Measurements from ENCODE around the gene DENND1B. TPM values are rescaled to one million over a fixed set of nuclear protein-coding genes. Genes with fewer than 3 reads are reported as not detected.

DENND1B gene
- total RNA-seq, 1 experiment from 2014 or later: 1.9 TPM

- no peaks in the 10 kb centered on the region for H3K36me3 ChIP-seq (ENCODE audit: insufficient read depth, low read length, poor library complexity, severe bottlenecking)
- intact Hi-C loops (cut with micrococcal nuclease; ENCODE audit: unreplicated experiment): loop anchor here (1.0 kb wide), 1 partner anchor 44 kb away; no protein-coding TSS in a partner anchor
- H3K4me3 ChIP-seq (ENCODE audit: low read depth, low read length, poor library complexity, severe bottlenecking): no peak overlapping the region
- ChIA-PET POLR2A (ENCODE audit: low non-redundant PET) (no interaction called here), CTCF (no interaction called here)
- no peak overlapping the region for H3K27ac ChIP-seq (ENCODE audit: low read depth, low read length, poor library complexity, severe bottlenecking)
- no peaks in the 10 kb centered on the region for H3K27me3 ChIP-seq (replicated peaks; ENCODE audit: insufficient read depth, low read depth, low read length, poor library complexity)
- no peak for TF ChIP-seq CTCF (conservative IDR thresholded peaks at IDR 0.05; ENCODE audit: low read depth, low read length)
- TF ChIP-seq EZH2 (IDR thresholded peaks at IDR 0.05; ENCODE audit: borderline replicate concordance, low read depth, low read length, poor library complexity, severe bottlenecking): no peak
- no peaks in the 10 kb centered on the region for H3K4me1 ChIP-seq (ENCODE audit: insufficient read depth, low read length, poor library complexity, severe bottlenecking)
- BruUV-seq (replicated peaks): no TSS peak
- DNase-seq (ENCODE audit: low spot score): no peak
- H3K9me3 ChIP-seq (ENCODE audit: low read depth, low read length, poor library complexity, severe bottlenecking): no peaks in the 10 kb centered on the region
Measured at GRCh38 chr1:197783510-197783948, 8.2 kb upstream of the DENND1B start.

GRCh38 chr1:197782722-197783360, 7.6 kb upstream of the DENND1B start:
- H3K27me3 ChIP-seq (replicated peaks; ENCODE audit: insufficient read depth, low read depth, low read length, poor library complexity): no peaks in the 10 kb centered on the region
- intact Hi-C loops (cut with micrococcal nuclease; ENCODE audit: unreplicated experiment): loop anchor here (1.0 kb wide), 1 partner anchor 44 kb away; no protein-coding TSS in a partner anchor
- no peaks in the 10 kb centered on the region for H3K36me3 ChIP-seq (ENCODE audit: insufficient read depth, low read length, poor library complexity, severe bottlenecking)
- POLR2A ChIA-PET (ENCODE audit: low non-redundant PET): no interaction called here
- BruUV-seq (replicated peaks): no TSS peak
- TF ChIP-seq CTCF (conservative IDR thresholded peaks at IDR 0.05; ENCODE audit: low read depth, low read length): no peak
- TF ChIP-seq EZH2 (IDR thresholded peaks at IDR 0.05; ENCODE audit: borderline replicate concordance, low read depth, low read length, poor library complexity, severe bottlenecking): no peak
- DNase-seq (ENCODE audit: low spot score): no peak
- H3K27ac ChIP-seq (ENCODE audit: low read depth, low read length, poor library complexity, severe bottlenecking): no peak overlapping the region
- no peaks in the 10 kb centered on the region for H3K9me3 ChIP-seq (ENCODE audit: low read depth, low read length, poor library complexity, severe bottlenecking)
- H3K4me1 ChIP-seq (ENCODE audit: insufficient read depth, low read length, poor library complexity, severe bottlenecking): no peaks in the 10 kb centered on the region
- CTCF ChIA-PET: no interaction called here
- H3K4me3 ChIP-seq (ENCODE audit: low read depth, low read length, poor library complexity, severe bottlenecking): no peak overlapping the region

GRCh38 chr1:197781968-197782721, 6.9 kb upstream of the DENND1B start:
- intact Hi-C loops (cut with micrococcal nuclease; ENCODE audit: unreplicated experiment): no loop called here
- ChIA-PET POLR2A (ENCODE audit: low non-redundant PET) (no interaction called here), CTCF (no interaction called here)
- DNase-seq (ENCODE audit: low spot score): no peak
- TF ChIP-seq EZH2 (IDR thresholded peaks at IDR 0.05; ENCODE audit: borderline replicate concordance, low read depth, low read length, poor library complexity, severe bottlenecking): no peak
- no peak for TF ChIP-seq CTCF (conservative IDR thresholded peaks at IDR 0.05; ENCODE audit: low read depth, low read length)
- Histone ChIP-seq H3K36me3 (ENCODE audit: insufficient read depth, low read length, poor library complexity, severe bottlenecking) (no peaks in the 10 kb centered on the region), H3K27ac (ENCODE audit: low read depth, low read length, poor library complexity, severe bottlenecking) (no peak overlapping the region), H3K27me3 (replicated peaks; ENCODE audit: insufficient read depth, low read depth, low read length, poor library complexity) (no peaks in the 10 kb centered on the region), H3K9me3 (ENCODE audit: low read depth, low read length, poor library complexity, severe bottlenecking) (no peaks in the 10 kb centered on the region), H3K4me1 (ENCODE audit: insufficient read depth, low read length, poor library complexity, severe bottlenecking) (no peaks in the 10 kb centered on the region), H3K4me3 (ENCODE audit: low read depth, low read length, poor library complexity, severe bottlenecking) (no peak overlapping the region)
- no TSS peak for BruUV-seq (replicated peaks)
